H9 (cell line): Measurements from ENCODE around the gene JARID2. TPM values are rescaled to one million over a fixed set of nuclear protein-coding genes. Genes with fewer than 3 reads are reported as not detected.

Experiments
- DNase-seq: peaks from one replicate; pipeline ENCODE4 v3.0.0-alpha.2; 2017
- H2AFZ ChIP-seq: one replicate; pipeline ENCODE4 v1.6.1; 2013; ENCODE audit warnings: mild to moderate bottlenecking, low read length, control low read depth, moderate library complexity
- H2AK5ac ChIP-seq: 2 replicates; pipeline ENCODE4 v1.6.1; 2013; ENCODE audit warnings: low read length, control low read depth, mixed read lengths; ENCODE audit not compliant: insufficient read length
- H2BK120ac ChIP-seq: one replicate; pipeline ENCODE4 v1.6.1; 2013; ENCODE audit warnings: low read depth, mild to moderate bottlenecking, low read length, control low read depth, inconsistent platforms; ENCODE audit not compliant: poor library complexity, severe bottlenecking
- H2BK12ac ChIP-seq: 2 replicates; pipeline ENCODE4 v1.6.1; 2013; ENCODE audit warnings: low read length, control low read depth, mixed read lengths, low read depth; ENCODE audit not compliant: insufficient read length
- H2BK15ac ChIP-seq: 2 replicates; pipeline ENCODE4 v1.6.1; 2013; ENCODE audit warnings: low read depth, low read length, control low read depth
- H2BK20ac ChIP-seq: one replicate; pipeline ENCODE4 v1.6.1; 2013; ENCODE audit warnings: low read depth, mild to moderate bottlenecking, low read length, control low read depth, inconsistent platforms; ENCODE audit not compliant: poor library complexity, severe bottlenecking
- H2BK5ac ChIP-seq: 2 replicates; pipeline ENCODE4 v1.6.1; 2013; ENCODE audit warnings: low read length, control low read depth, mixed read lengths; ENCODE audit not compliant: insufficient read length
- H3K14ac ChIP-seq: 2 replicates; pipeline ENCODE4 v1.6.1; 2013; ENCODE audit warnings: low read length, control low read depth; ENCODE audit not compliant: insufficient read depth
- H3K18ac ChIP-seq: 2 replicates; pipeline ENCODE4 v1.6.1; 2013; ENCODE audit warnings: low read depth, mild to moderate bottlenecking, mixed read lengths, low read length, control low read depth; ENCODE audit not compliant: insufficient read length
- H3K23ac ChIP-seq: 2 replicates; pipeline ENCODE4 v1.6.1; 2013; ENCODE audit warnings: low read length, control low read depth, mixed read lengths, low read depth; ENCODE audit not compliant: insufficient read length
- H3K23me2 ChIP-seq: 2 replicates; pipeline ENCODE4 v1.6.1; 2013; ENCODE audit warnings: low read depth, mild to moderate bottlenecking, mixed read lengths, low read length, control low read depth; ENCODE audit not compliant: insufficient read length, poor library complexity, severe bottlenecking
- H3K27ac ChIP-seq: 2 replicates; pipeline ENCODE4 v1.5.1; 2013; ENCODE audit warnings: low read length, control low read depth, mixed read lengths, low read depth; ENCODE audit not compliant: insufficient read length
- H3K27me3 ChIP-seq: 2 replicates; pipeline ENCODE4 v1.6.1; 2013; ENCODE audit warnings: low read length, control low read depth, inconsistent platforms; ENCODE audit not compliant: insufficient read depth
- H3K4ac ChIP-seq: 2 replicates; pipeline ENCODE4 v1.6.1; 2013; ENCODE audit warnings: low read depth, mild to moderate bottlenecking, control low read depth, inconsistent platforms, low read length, moderate library complexity
- H3K4me1 ChIP-seq: 2 replicates; pipeline ENCODE4 v1.6.1; 2013; ENCODE audit warnings: low read length, control low read depth, inconsistent platforms; ENCODE audit not compliant: insufficient read depth
- H3K4me2 ChIP-seq: 2 replicates; pipeline ENCODE4 v1.6.1; 2013; ENCODE audit warnings: low read length, control low read depth, mixed read lengths; ENCODE audit not compliant: insufficient read length, insufficient read depth
- H3K56ac ChIP-seq: 2 replicates; pipeline ENCODE4 v1.6.1; 2013; ENCODE audit warnings: low read depth, mild to moderate bottlenecking, mixed read lengths, low read length, control low read depth; ENCODE audit not compliant: insufficient read length
- H3K79me1 ChIP-seq: 2 replicates; pipeline ENCODE4 v1.6.1; 2013; ENCODE audit warnings: low read depth, mild to moderate bottlenecking, moderate library complexity, low read length, control low read depth, inconsistent platforms; ENCODE audit not compliant: insufficient read depth, poor library complexity, severe bottlenecking
- H3K79me2 ChIP-seq: 2 replicates; pipeline ENCODE4 v1.6.1; 2013; ENCODE audit warnings: low read length, control low read depth, inconsistent platforms; ENCODE audit not compliant: insufficient read depth
- H3K9ac ChIP-seq: 2 replicates; pipeline ENCODE4 v1.6.1; 2013; ENCODE audit warnings: low read length, control low read depth, mixed read lengths; ENCODE audit not compliant: insufficient read length; ENCODE audit errors: extremely low read depth
- H3K9me3 ChIP-seq: one replicate; pipeline ENCODE4 v1.6.1; 2013; ENCODE audit warnings: low read depth, low read length, inconsistent platforms; ENCODE audit not compliant: control insufficient read depth
- H3T11ph ChIP-seq: one replicate; pipeline ENCODE4 v1.6.1; 2013; ENCODE audit warnings: mild to moderate bottlenecking, low read length, control low read depth, inconsistent platforms
- H4K20me1 ChIP-seq: one replicate; pipeline ENCODE4 v1.6.1; 2013; ENCODE audit not compliant: control insufficient read depth, insufficient read length, insufficient read depth
- H4K5ac ChIP-seq: 2 replicates; pipeline ENCODE4 v1.6.1; 2013; ENCODE audit warnings: low read depth, mild to moderate bottlenecking, mixed read lengths, low read length, control low read depth; ENCODE audit not compliant: insufficient read length
- H4K8ac ChIP-seq: replicated peaks from 2 replicates; pipeline ENCODE4 v1.6.1; 2013; ENCODE audit warnings: low read length, control low read depth, mixed read lengths, low read depth; ENCODE audit not compliant: insufficient read length
- H4K91ac ChIP-seq: 2 replicates; pipeline ENCODE4 v1.6.1; 2013; ENCODE audit warnings: low read depth, mild to moderate bottlenecking, moderate library complexity, mixed read lengths, low read length, control low read depth; ENCODE audit not compliant: insufficient read length
- H3K27ac Mint-ChIP-seq, 3 experiments: 2 replicates in 2 of 3; 3 replicates in 1 of 3; pipeline ENCODE4 v1.8.0; 2020 to 2021; ENCODE audit warnings: mixed read lengths in 3 of 3, mild to moderate bottlenecking in 1 of 3, moderate library complexity in 1 of 3
- H3K27me3 Mint-ChIP-seq: 2 replicates; pipeline ENCODE4 v1.8.0; 2021; ENCODE audit warnings: low read depth, mild to moderate bottlenecking, moderate library complexity, mixed read lengths
- H3K36me3 Mint-ChIP-seq, 3 experiments: 2 replicates in 2 of 3; 3 replicates in 1 of 3; pipeline ENCODE4 v1.8.0; 2020 to 2021; ENCODE audit warnings: low read depth in 3 of 3, mixed read lengths in 3 of 3; ENCODE audit not compliant: insufficient read depth in 1 of 3
- H3K4me1 Mint-ChIP-seq, 2 experiments: 2 replicates each; pipeline ENCODE4 v1.8.0; 2020; ENCODE audit warnings: mixed read lengths in 2 of 2
- H3K4me3 Mint-ChIP-seq, 2 experiments: 2 replicates in 1 of 2; 3 replicates in 1 of 2; pipeline ENCODE4 v1.8.0; 2020 to 2021; ENCODE audit warnings: mild to moderate bottlenecking in 2 of 2, mixed read lengths in 2 of 2, moderate library complexity in 1 of 2
- H3K9me3 Mint-ChIP-seq, 2 experiments: 2 replicates in 1 of 2; 3 replicates in 1 of 2; pipeline ENCODE4 v1.8.0; 2020; ENCODE audit warnings: mild to moderate bottlenecking in 2 of 2, mixed read lengths in 2 of 2, moderate library complexity in 1 of 2
- CTCF ChIP-seq: fragments of 200-600 bp; sonication (generic); conservative IDR thresholded peaks from 3 replicates; pipeline ENCODE4 v1.8.0; 2021; ENCODE audit warnings: antibody characterized with exemption, mild to moderate bottlenecking
- WGBS: extraction: QIAGEN DNeasy Blood & Tissue Kit; methylation state at CpG from one replicate; pipeline ENCODE4 v1.1.7; 2013; ENCODE audit warnings: missing lambda C conversion rate, low lambda C conversion rate, mixed read lengths; ENCODE audit not compliant: insufficient read length; ENCODE audit errors: extremely low coverage; 5-methylcytosine and 5-hydroxymethylcytosine counted together
- total RNA-seq: library from RNA; stranded (reverse); gene quantifications from 2 replicates; pipeline ENCODE4 v1.2.1, GENCODE V29; 2021

JARID2 gene
- total RNA-seq, 1 experiment from 2014 or later: 174 TPM

GRCh38 chr6:15533379-15534026 is 287.6 kb downstream of the JARID2 start:
- Histone ChIP-seq H3K4me2 (no peak overlapping the region), H3K79me2 (no peaks in the 10 kb centered on the region), H2BK5ac (no peak overlapping the region), H2AK5ac (no peak overlapping the region), H3K56ac (no peak overlapping the region), H3K18ac (no peak overlapping the region), H4K20me1 (no peaks in the 10 kb centered on the region), H4K91ac (no peak overlapping the region), H3K27ac (no peak overlapping the region), H3K4ac (no peak overlapping the region), H3K27me3 (no peaks in the 10 kb centered on the region), H3K23me2 (no peaks in the 10 kb centered on the region), H3K4me1 (no peaks in the 10 kb centered on the region), H3K14ac (no peak overlapping the region), H3K23ac (no peak overlapping the region), H3K9ac (no peak overlapping the region), H3T11ph (no peak overlapping the region), H3K9me3 (no peaks in the 10 kb centered on the region), H2BK15ac (no peak overlapping the region), H3K79me1 (no peaks in the 10 kb centered on the region), H2AFZ (no peak overlapping the region), H2BK120ac (no peak overlapping the region), H2BK12ac (no peak overlapping the region), H4K8ac (no peak overlapping the region), H4K5ac (no peak overlapping the region), H2BK20ac (no peak overlapping the region)
- H3K9me3 Mint-ChIP-seq: peaks cover 3 to 9% of the 10 kb centered on the region in 2 experiments; a peak in 4 of 5 replicates
- WGBS: no CpG with 5 or more reads among the region's 12 CpGs
- peaks cover 7 to 29% (median 28%) of the 10 kb centered on the region in 3 experiments; a peak in 6 of 7 replicates for H3K36me3 Mint-ChIP-seq
- no peak overlapping the region for H3K4me3 Mint-ChIP-seq
- no peaks in the 10 kb centered on the region for H3K4me1 Mint-ChIP-seq
- no peak for TF ChIP-seq CTCF
- no peaks in the 10 kb centered on the region for H3K27me3 Mint-ChIP-seq
- H3K27ac Mint-ChIP-seq: peak overlapping the region in 1 of 3 experiments; percentile 18; a peak in 2 of 7 replicates
- DNase-seq: peak; percentile 24
